Transverse colon (tissue), 4 donors: ENCODE measurements around the gene MSH2.

Experiments
- CTCF ChIP-seq, 5 experiments: fragments of 200-600 bp in 3 of 5; fragments of 450-650 bp in 2 of 5; sonication (generic) in 3 of 5; IDR thresholded peaks; 1 replicate in 2 of 5; 2 replicates in 3 of 5; pipeline ENCODE4 v1.5.1; 2016 to 2017; ENCODE audit warnings: antibody characterized with exemption in 5 of 5, inconsistent platforms in 3 of 5, mild to moderate bottlenecking in 2 of 5, moderate library complexity in 1 of 5
- EP300 ChIP-seq: sonication (generic); formaldehyde crosslinking; IDR thresholded peaks from one replicate; pipeline ENCODE4 v1.6.1; 2017; ENCODE audit warnings: antibody characterized with exemption, low read depth
- POLR2A ChIP-seq: fragments of 450-650 bp; IDR thresholded peaks from one replicate; pipeline ENCODE4 v1.6.1; 2016; ENCODE audit warnings: antibody characterized with exemption, mild to moderate bottlenecking, moderate library complexity
- POLR2AphosphoS5 ChIP-seq, 3 donors: sonication (generic); formaldehyde crosslinking; IDR thresholded peaks; one replicate each; pipeline ENCODE4 v1.6.1; 2016; ENCODE audit warnings: antibody characterized with exemption in 3 of 3

GRCh38 chr2:47513981-47514520 lies 111.1 kb downstream of the MSH2 start:
- TF ChIP-seq CTCF (IDR thresholded peaks at IDR 0.05) (no peak), POLR2A (no peak), POLR2AphosphoS5 (IDR thresholded peaks at IDR 0.05) (no peak), EP300 (no peak)
